Stimulated activated CD8-positive, alpha-beta memory T cell treated with anti-CD3 and anti-CD28 coated beads, Interleukin-12 subunit alpha, Interleukin-12 subunit beta, amount 100 ng/mL, for 24 hours (primary cell): ENCODE measurements around the gene ARPP21.

Source experiments
- DNase-seq: peaks from one replicate; pipeline ENCODE4 v3.0.0-alpha.2; 2020; ENCODE audit errors: extremely low read depth

Gene ARPP21

DNA sequence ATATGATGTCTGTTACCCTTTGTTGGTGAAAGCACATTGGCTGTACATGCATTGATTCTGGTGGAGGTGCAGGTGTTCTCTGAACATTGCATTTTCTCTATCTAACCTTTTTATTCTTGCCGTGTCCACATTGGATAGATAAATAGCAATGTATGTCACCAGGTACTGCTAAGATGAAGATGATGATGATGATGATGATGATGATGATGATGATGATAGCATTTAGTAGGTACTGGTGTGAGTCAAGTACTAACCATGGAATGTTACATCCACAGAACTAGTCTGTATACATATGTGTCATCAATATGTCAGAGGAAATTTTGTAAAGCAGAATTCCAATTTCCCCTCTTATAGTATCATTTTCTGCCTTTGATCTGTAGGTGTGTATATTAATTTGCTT lies 36.3 kb downstream of the ARPP21 start:
- DNase-seq = no peak

DNA sequence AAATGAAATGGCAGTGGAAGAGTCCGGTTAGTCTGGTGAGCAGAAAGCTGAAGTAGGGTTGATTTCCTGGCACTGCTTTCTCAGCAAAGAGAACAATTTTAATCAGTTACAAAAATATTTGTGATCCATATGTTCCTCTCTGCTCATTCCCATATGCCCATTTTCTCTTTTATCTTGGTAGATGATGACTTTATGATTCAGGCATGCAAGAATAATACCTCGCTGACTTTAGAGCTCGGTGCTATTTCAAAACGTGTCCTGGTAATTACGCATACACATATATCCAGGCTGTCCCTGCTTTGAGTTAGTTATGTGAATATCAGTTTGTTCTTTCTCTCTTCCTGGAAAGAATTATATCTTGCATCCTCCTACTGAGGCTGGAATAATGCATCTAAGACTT lies 38.5 kb downstream of the ARPP21 start:
- DNase-seq = no peak

DNA sequence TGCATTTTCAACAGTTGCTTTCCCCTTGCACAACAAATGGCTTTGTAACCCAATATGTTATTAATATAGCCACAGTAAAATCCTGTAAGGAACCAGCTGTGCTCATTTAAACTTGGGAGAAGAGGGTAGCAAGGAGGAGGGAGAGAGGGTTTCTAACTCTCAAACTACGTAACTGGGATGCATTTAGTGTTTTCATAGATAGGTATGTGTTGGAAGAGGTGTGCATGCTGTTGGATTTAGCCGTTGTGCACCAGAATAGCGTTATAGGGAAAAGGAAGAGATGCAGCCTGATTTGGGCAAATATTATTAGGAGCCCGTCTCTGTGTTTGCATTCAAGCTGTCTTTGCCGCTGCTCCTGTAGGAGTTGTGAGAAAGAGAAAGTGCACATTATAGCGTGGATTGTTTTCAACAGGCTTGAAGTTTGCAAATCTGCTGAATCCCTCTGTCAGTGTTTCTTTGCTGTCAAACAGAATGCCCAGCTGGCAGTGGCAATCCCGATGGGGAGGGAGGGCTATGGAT lies 39.4 kb downstream of the ARPP21 start:
- DNase-seq = no peak

DNA sequence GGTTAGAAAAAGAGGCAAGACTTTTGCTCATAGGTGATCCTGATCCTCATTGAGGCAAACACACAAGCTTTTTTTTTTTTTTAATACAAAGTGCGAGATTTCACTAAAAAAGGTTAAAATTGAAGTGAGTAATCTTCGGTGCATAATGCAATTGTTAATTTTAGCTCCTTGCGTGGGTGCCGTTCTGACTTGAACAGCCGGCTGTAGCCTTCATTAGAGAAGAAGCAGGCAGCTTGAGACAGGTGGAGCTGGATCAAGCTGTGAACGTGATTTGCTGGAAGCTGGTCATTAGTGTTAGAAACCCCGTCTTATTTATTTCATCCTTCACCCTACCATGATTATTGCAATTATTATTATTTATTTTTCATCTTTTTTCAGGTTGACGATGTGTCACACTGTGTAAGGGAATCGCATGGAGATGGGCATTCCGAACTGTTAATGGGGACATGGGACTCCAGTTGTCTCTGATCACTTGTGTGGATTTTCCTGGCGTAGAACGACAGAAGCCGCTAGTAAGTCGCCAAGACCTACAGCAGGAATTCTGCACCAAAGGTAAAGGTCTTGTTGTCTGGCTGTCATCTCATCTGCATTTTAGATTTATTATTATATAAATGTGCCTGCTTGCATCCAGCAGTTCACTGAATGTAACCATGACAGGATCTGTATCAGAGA lies 40.2 kb downstream of the ARPP21 start:
- DNase-seq = no peak

DNA sequence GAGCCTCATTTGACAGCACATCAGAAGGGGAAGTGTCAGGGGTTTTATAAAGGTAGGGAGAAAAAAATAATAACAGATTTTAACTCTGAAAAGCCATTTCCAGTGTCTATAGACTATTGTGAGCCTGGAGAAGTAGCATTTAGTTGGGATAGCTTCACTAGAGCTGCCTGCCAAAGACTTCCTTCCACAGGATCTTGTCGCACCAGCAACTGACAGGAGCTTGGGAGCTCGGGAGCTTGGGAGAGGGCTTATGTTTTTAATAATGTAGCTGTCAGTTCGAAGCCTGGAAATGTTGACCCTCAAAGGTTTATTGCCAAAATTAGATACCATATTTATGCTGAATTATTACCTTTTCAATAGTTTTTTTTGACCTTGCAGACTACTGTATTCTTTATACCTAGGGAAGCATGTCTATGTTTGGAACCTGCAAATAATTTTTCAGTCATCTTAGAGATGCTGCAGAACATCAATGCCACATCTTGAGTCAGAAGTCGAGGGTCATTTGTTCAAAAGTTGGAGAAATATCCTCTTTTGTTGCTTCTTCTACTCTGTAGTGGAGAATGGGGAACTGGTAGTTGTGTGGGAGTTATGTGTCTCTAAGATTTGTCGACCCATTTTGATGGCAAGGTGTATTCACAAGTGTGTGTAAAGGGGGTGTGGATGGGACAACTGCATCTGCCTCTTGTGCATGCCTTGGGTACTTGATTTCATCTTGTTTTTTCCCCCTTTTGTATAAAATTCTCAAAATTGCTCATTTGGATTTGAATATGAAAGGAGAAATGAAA lies 41.7 kb downstream of the ARPP21 start:
- no peak for DNase-seq

DNA sequence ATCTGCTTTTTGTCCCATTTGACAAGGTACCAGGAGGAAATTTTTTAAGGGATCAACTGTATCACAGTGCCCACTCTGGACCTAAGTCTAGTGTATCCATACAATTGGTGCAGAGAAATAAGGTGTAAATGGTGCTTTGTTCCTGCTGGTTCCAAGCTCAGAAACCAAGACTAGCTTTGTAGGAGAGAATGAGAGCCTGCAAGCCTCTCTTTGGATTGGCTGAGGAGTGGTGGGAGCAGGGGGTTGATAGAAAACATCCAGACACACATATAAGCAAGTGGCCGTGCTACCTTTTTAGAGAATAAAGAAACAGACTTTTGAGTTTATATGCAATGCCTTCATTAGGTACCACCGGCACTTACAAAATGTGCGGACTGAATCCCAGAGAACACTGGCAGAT lies 45.8 kb downstream of the ARPP21 start:
- no peak for DNase-seq

DNA sequence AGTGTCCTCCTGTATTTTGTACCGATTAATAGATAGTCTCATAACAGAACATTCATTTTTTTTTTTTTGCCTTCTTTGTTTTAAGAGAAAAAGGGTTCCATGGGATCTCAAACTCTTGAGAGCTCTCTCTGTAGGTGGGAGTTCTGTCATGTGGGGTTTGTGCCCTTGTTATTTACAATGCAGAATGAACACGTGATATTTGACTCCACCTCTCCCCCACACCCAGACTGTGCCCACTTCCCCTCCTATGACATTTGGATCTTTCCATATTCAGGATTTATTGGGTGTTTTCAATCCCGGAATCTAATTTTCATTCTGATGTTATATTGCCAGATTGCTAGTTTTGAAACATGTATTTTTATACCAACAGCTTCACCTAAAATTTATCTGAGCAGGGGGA lies 49.5 kb downstream of the ARPP21 start:
- no peak for DNase-seq

DNA sequence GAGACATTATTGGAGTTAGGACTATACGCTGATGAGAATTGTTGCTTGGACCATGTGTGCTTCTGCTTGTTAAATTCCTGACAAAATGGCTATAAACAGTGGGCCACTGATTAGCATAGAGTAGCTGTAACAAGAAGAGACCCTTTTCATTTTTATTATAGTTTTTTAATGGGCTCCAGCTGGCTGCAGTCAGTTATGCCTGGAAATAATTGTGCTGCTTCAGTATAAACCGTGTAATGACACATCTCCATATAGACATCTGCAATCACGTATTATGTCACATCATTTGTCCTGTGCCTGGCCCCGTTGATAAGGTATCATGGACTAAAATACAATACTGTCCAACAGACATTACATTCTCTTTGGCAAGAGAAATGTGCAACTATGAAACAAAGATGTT lies 50.9 kb downstream of the ARPP21 start:
- DNase-seq = no peak

DNA sequence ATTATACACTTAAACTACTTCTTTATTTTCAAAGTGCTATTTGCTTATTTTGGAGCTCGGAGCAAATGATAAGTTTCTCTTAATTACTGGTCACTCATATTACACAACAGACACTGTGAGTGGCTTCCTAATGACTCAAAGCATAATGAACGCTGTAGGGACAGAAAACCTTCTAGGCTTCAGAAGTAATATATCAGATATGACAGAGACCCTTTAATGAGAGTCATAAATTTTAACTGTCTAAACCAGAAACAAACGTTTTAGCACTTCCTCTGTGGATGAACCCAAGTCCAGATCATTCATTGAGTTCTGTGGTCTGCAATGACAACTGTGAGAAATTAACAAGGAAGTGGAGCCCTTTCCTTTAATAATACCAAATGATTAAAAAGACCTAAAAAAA lies 66.6 kb downstream of the ARPP21 start:
- DNase-seq = no peak

DNA sequence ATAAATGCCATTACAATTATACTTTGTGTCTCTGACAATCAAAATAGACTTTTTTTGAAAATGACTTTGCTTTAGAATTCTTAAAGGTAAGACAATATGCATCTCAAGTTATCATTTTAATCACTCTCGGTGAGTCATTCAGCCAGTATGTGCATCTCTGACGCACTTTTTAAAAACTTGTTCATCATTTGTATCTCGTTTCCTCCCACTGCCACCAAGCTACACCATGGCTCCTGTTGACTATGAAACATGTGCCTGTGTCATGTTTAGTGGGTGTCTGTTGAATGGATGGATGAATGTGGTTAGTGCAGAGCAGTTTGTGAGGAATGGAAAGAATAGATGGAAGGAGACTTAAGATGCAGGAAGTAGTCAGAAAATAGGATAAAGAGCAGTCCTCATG lies 68.6 kb downstream of the ARPP21 start:
- DNase-seq = no peak

DNA sequence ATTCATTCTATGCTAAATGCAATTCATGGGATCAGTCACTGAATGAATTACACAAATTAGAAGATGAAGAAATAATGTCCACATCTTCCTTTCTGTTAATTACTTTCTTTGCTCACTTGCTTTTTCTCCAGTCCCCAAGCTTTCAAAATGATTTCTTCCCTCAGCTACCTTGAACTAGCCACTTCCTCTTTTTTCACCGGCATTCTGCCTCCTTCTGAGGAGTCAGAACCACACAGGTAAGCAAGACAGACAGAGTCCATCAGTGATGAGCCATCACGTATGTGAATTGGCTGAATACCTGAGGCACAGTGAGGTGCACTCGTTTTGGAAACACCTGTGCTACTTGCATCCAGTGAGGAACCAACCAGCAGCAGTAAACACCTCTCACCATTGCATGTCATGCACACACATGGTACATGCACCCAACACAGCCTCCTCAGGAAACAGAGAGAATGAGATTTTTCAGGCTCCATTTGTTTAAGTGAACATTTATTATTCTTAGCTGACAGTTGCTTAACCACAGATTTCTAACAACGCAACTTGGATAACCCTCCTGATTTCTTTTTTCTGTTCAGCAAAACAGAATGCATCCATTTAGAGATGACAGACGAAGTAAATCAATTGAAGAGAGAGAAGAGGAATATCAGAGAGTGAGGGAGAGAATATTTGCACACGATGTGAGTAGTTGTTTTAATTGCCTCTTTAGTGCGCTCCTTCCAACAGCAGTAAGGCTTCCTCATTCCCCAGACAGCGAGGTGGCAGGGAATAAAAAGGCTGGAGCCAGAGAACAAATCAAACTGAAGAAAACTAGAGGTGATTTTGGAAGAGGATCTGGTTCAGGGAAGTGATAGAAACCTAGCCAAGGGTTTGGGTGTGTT lies 69.3 kb downstream of the ARPP21 start:
- DNase-seq = no peak

DNA sequence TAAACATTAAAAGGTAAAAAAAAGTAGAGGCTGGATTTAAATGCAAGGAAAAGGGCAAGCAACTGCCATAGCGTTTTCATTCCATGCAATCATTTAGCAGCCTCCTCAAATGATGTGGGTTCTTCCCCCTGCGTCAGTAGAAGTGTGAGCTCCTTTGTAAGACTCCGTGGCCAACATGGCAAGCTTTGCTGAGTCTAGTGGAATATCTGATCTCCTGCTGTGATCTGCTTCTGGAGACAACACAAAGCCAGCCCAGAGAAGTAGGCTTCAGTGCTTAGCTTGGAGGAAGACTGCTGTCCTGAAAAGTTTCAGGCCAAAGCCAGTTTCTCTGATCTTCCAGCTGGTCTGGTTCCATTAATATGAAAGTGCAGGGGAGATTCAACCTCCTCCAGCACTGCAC lies 70.4 kb downstream of the ARPP21 start:
- no peak for DNase-seq

DNA sequence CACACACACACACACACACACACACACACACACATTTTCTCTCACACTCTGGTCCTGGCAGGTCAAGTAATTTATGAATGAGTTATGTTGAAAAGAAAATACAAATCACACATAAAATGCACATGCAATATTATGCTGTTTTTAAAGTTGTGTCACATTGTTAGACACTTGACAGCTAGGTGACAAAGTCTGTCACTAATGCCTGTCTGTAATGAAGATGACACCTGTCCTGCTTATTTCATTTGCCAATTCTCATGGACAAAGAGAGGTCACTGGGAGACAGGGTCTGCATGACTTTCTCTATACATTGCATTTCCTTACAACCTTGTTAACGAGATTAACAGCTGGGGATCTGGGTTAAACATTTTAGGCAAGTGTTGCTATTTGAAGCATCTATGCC lies 71.2 kb downstream of the ARPP21 start:
- no peak for DNase-seq

DNA sequence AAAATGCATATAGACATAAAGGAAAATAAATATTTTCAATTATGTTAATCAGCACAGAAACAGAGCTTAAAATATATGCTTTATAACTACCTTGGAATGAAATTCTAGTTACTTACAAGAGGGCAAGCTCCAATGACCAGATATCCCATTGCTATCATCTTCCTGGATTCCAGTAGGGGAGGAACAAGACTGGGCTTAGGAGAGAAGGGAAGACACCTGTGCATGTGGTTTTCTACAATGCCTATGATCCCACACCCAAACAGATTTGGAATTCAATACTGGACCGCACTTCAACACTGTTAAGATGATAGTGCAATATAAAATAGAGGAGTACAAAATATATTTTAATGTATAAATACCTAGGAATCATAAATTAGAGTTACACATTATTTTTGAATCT lies 79.6 kb downstream of the ARPP21 start:
- no peak for DNase-seq

DNA sequence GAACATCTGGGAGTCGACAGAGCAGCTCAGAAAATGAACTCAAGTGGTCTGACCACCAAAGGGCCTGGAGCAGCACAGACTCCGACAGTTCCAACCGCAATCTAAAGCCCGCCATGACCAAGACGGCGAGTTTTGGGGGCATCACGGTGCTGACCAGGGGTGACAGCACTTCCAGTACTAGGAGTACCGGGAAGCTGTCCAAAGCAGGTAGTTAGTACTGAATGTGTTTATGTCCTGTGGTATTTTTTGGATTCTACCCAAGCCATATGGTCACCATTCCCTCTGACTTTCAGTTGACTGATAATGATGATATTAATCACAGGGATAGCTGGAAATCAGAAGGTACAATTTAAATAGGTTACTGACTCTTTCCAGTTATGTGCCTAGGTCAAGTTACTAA lies 82.3 kb downstream of the ARPP21 start:
- DNase-seq = no peak

DNA sequence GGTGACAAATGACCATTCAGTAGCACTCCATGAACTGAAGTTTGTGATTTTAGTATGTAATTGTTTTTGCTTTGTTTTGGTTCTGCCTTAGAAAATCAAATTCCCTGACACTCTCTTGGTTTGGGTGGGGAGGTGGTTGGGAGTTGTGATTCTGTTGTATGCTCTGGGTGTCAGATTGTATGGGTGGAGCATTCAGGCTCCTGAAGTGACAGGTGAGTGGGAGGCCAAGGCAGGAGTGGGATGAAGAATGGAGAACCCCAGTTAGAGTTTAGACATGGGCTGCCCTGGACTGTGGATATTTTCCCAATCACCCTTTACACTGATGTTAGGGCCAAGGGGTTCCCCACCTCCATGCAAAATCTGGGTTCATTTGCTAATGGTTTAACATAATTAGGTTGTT lies 83.6 kb downstream of the ARPP21 start:
- no peak for DNase-seq

DNA sequence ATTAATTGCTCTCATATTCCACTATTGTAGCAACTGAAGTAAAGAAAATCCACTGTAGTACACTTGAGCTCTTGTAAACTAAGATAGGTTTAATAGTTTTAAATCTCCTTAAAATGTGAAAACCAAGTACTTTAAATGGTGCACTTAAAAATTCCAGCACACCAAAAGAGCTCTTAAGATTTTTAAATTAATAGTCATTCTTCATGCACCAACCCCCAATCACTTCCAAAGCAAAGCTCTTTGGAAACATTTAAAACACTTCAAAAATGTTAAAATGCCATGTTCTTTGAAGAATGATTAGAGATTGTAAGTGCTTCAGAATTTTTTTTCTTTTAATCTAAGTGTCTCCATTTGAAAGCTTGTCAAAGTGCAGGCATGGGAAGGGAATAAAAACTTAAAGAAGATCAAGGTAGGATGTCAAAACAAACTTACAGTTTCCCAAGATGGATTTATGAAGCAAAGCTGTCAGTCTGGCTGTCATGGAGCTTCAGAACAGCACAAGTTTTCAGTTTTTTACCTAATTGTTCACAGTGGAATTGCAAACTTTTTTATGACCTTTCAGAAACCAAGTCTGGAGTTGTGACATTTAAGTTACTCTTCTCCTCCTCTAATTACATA lies 84.3 kb downstream of the ARPP21 start:
- no peak for DNase-seq

DNA sequence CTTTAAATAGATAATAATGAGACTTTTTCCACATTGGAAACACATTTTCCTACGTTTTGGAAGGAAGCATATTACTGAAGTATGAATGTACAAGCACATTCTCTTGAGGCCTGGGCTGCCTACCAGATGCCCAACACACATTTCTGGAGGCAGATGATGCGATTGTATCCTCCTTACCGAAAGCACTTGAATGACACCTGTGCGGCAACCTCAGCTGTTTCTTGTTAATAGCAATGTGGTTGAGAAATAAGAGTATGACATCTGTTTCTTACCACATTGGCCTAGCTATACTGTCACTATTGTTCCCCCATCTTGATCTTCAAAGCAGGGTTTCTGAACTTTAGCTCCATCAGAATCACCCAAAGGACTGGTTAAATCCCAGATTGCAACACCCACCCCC lies 84.8 kb downstream of the ARPP21 start:
- DNase-seq = no peak

DNA sequence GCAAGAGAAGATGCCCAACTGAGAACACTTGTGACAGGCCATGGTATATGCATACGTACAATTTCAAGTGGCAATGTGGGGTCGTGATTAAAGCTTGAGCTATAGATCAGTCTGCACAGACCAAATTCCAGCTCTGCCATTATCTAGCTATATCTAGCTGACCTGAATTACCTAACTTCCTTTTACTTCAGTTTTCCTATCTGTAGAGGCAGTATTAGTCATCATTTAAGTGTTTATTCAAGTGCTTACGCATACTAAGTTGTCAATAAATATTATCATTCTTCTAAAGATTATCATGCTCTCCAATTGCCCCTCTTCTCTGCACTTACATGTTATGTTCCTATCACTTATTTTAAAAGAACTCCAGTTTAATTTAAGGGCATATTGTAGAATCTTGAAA lies 87.9 kb downstream of the ARPP21 start:
- DNase-seq = no peak

DNA sequence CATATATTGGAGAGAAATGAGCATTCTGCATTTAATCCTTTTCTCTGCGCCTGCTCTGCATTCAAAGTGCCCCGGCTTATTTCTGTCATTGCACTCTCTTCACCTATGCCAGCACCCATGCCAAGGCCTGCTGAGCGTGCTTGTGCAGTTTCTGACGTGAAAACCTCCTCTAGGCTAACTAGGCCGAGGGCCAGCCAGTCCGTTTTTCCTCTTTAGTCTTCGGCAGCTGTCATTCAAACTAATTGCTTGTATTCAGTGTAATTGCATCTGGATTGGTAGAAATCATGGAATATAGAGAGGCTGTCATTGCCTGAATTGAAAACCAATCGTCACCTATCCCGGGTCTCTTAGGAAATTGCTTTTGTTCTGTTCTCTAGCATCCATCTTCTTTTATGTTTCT lies 94.0 kb downstream of the ARPP21 start:
- no peak for DNase-seq

DNA sequence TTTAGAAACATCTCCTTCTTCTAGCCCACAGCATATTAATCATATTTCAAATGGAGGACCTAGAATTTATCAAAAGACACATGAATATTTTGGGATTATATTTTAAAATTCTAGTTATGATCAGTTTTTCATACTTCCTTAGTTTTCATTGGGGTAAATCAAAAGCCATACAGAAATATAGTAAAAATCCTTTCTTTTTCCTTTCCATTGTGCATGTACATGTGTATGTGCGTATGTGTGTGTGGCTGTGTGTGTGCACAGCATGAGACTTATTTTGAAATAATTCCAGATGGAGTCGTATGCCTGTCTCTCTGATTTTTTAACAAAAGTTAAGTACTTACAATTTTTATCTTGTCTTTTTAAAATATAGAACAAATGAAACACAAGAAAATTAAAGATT lies 94.5 kb downstream of the ARPP21 start:
- DNase-seq = no peak

DNA sequence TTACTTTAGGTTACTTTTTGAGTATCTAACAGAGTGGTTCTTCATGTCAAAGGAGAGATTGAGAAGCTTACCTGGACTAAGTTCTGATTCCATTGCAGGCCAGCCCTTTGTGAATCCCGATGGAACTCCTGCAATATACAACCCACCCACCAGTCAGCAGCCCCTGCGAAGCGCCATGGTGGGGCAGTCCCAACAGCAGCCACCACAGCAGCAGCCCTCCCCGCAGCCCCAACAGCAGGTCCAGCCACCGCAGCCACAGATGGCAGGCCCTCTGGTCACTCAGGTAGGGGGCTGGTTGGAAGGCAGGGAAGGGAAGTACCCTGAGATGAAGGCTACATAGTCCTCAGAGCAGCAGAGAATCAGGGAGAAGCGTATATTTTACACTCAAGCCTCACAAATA lies 97.8 kb downstream of the ARPP21 start:
- DNase-seq = no peak
